ENCODE data around the gene PHLDA2. TPM values are rescaled to one million over a fixed set of nuclear protein-coding genes. Genes with fewer than 3 reads are reported as not detected.

PHLDA2 gene
- total and polyA plus RNA-seq, 2 donors (not counting 3 experiments of a cell fraction or from before 2014, with no cell fraction given) = 38.5 to 44.5 TPM

GRCh38 chr11:2881981-2882375 lies 47.2 kb downstream of the PHLDA2 start:
- Histone ChIP-seq H3K79me2 (ENCODE audit: control insufficient read depth, insufficient read depth, low read length) (no peaks in the 10 kb centered on the region), H3K4me3 (replicated peaks in 1 of 3; ENCODE audit: insufficient read depth in 1 of 3, low read depth in 1 of 3, low read length in 3 of 3) (no peak overlapping the region), H3K27ac (ENCODE audit: insufficient read depth, low read depth, low read length) (no peak overlapping the region), H4K20me1 (replicated peaks; ENCODE audit: control insufficient read depth, extremely low read depth, insufficient read depth, low read length) (no peaks in the 10 kb centered on the region), H3K27me3 (ENCODE audit: control insufficient read depth in 2 of 2, insufficient read depth in 2 of 2, low read length in 2 of 2) (peaks cover 3 to 14% of the 10 kb centered on the region in 2 experiments), H3K4me2 (ENCODE audit: insufficient read depth, low read length) (no peak overlapping the region), H3K9me1 (replicated peaks; ENCODE audit: control insufficient read depth, extremely low read depth, insufficient read depth, low read length) (no peaks in the 10 kb centered on the region), H3K9ac (replicated peaks; ENCODE audit: extremely low read depth, insufficient read depth, low read length) (no peak overlapping the region), H2AFZ (ENCODE audit: low read depth, low read length) (no peak overlapping the region), H3K36me3 (ENCODE audit: control insufficient read depth in 2 of 2, extremely low read depth in 1 of 2, insufficient read depth in 2 of 2, low read length in 2 of 2) (no peaks in the 10 kb centered on the region), H3K4me1 (ENCODE audit: control insufficient read depth, extremely low read depth, insufficient read depth, low read length) (peaks cover 8% of the 10 kb centered on the region), H3K9me3 (replicated peaks; ENCODE audit: control insufficient read depth, insufficient read depth, low read length) (no peaks in the 10 kb centered on the region)
- FAIRE-seq (no peak), DNase-seq (ENCODE audit: low read depth, low spot score) (no peak)
- dilution Hi-C loops (cut with MboI; ENCODE audit: extremely low pct_ligation_motif_present, low sequenced_read_pairs) (no loop called here), intact Hi-C loops (cut with micrococcal nuclease) (loop anchor here (10.0 kb wide), 2 partner anchors 107 to 577 kb away; partner anchors contain the start of genes C11orf21 and TSPAN32)
- POLR2A ChIA-PET = no interaction called here
- TF ChIP-seq FOS (IDR thresholded peaks at IDR 0.05; ENCODE audit: borderline replicate concordance, insufficient read depth, low read length) (no peak), MYC (IDR thresholded peaks at IDR 0.05; ENCODE audit: low read depth, low read length) (no peak), POLR2A (IDR thresholded peaks at IDR 0.05; ENCODE audit: low read depth, low read length) (no peak), EZH2 (IDR thresholded peaks at IDR 0.05; ENCODE audit: borderline replicate concordance, low read depth, low read length, severe bottlenecking) (no peak), CTCF (IDR thresholded peaks at IDR 0.05; ENCODE audit: extremely low read depth in 1 of 2, insufficient read depth in 1 of 2, low read depth in 1 of 2, low read length in 2 of 2) (no peak), GATA2 (IDR thresholded peaks at IDR 0.05; ENCODE audit: insufficient read depth, insufficient read length, low read depth, low read length) (no peak), POLR2AphosphoS5 (IDR thresholded peaks at IDR 0.05; ENCODE audit: insufficient read depth, low read depth, low read length) (no peak), JUN (IDR thresholded peaks at IDR 0.05; ENCODE audit: borderline replicate concordance, insufficient read depth, insufficient read length, low read depth) (no peak), MAX (IDR thresholded peaks at IDR 0.05; ENCODE audit: insufficient read depth, insufficient read length) (no peak)
- BruUV-seq (replicated peaks) = no TSS peak
- CTCF ChIA-PET = interaction anchor here (1.1 to 16.2 kb wide), 3 partner anchors 10 to 348 kb away, joined by 3 to 711 read pairs (median 4); no protein-coding TSS in a partner anchor

Measured in endothelial cell of umbilical vein (primary cell).